ENCODE results near the gene KRT81. TPM values are rescaled to one million over a fixed set of nuclear protein-coding genes. Genes with fewer than 3 reads are reported as not detected.

KRT81 gene
- total RNA-seq, 1 donor from 2014 or later = not detected

- H3K9ac ChIP-seq = no peak overlapping the region
- H3K4me3 Mint-ChIP-seq = peak overlapping the region; percentile 54
- peak; percentile 71 for TF ChIP-seq EZH2 (IDR thresholded peaks at IDR 0.05)
- TF ChIP-seq CTCF (IDR thresholded peaks at IDR 0.05) = peak; percentile 44
- peak; percentile 64 for TF ChIP-seq EZH2phosphoT487 (IDR thresholded peaks at IDR 0.05)
- H3K9me3 ChIP-seq (ENCODE audit: low read depth) = no peaks in the 10 kb centered on the region
- H3K36me3 ChIP-seq = no peaks in the 10 kb centered on the region
- peak; percentile 76 for DNase-seq (ENCODE audit: low spot score)
- H3K27ac Mint-ChIP-seq = peak overlapping the region; percentile 90
- no peaks in the 10 kb centered on the region for H3K9me3 Mint-ChIP-seq
- no peaks in the 10 kb centered on the region for H4K20me1 ChIP-seq (ENCODE audit: low read depth)
- H3K4me1 Mint-ChIP-seq = peaks cover 60% of the 10 kb centered on the region
- H3K27ac ChIP-seq = no peak overlapping the region
- peaks cover 21% of the 10 kb centered on the region for H3K27me3 Mint-ChIP-seq (ENCODE audit: insufficient read depth, low read depth)
- H3F3A ChIP-seq (ENCODE audit: low read depth) = no peaks in the 10 kb centered on the region
- H3K4me3 ChIP-seq = peak overlapping the region; percentile 37
- no peaks in the 10 kb centered on the region for H3K79me2 ChIP-seq (ENCODE audit: low read depth)
- H3K27me3 ChIP-seq = peaks cover 61% of the 10 kb centered on the region
- peak overlapping the region; percentile 92 for H2AFZ ChIP-seq (replicated peaks)
- H3K36me3 Mint-ChIP-seq = no peaks in the 10 kb centered on the region
- H3K4me2 ChIP-seq = peak overlapping the region; percentile 73
- peaks cover 6% of the 10 kb centered on the region for H3K4me1 ChIP-seq
Observed at GRCh38 chr12:52250048-52250990, 41.0 kb downstream of the KRT81 start.

GRCh38 chr12:52249511-52250047 is 41.8 kb downstream of the KRT81 start:
- Mint-ChIP-seq H3K27ac (peak overlapping the region; percentile 23), H3K36me3 (no peaks in the 10 kb centered on the region), H3K27me3 (ENCODE audit: insufficient read depth, low read depth) (peaks cover 16% of the 10 kb centered on the region), H3K4me3 (peak overlapping the region; percentile 54), H3K9me3 (no peaks in the 10 kb centered on the region), H3K4me1 (peaks cover 60% of the 10 kb centered on the region)
- Histone ChIP-seq H2AFZ (replicated peaks) (peak overlapping the region; percentile 92), H3K4me2 (peak overlapping the region; percentile 73), H3F3A (ENCODE audit: low read depth) (no peaks in the 10 kb centered on the region), H4K20me1 (ENCODE audit: low read depth) (no peaks in the 10 kb centered on the region), H3K27me3 (peaks cover 54% of the 10 kb centered on the region), H3K9ac (no peak overlapping the region), H3K4me1 (peaks cover 6% of the 10 kb centered on the region), H3K27ac (no peak overlapping the region), H3K79me2 (ENCODE audit: low read depth) (no peaks in the 10 kb centered on the region), H3K4me3 (no peak overlapping the region), H3K36me3 (no peaks in the 10 kb centered on the region), H3K9me3 (ENCODE audit: low read depth) (no peaks in the 10 kb centered on the region)
- no peak for TF ChIP-seq EZH2phosphoT487 (IDR thresholded peaks at IDR 0.05)
- no peak for TF ChIP-seq CTCF (IDR thresholded peaks at IDR 0.05)
- no peak for TF ChIP-seq EZH2 (IDR thresholded peaks at IDR 0.05)
- DNase-seq (ENCODE audit: low spot score) = no peak

- no peaks in the 10 kb centered on the region for H4K20me1 ChIP-seq (ENCODE audit: low read depth)
- peaks cover 46% of the 10 kb centered on the region for H3K27me3 ChIP-seq
- no peak overlapping the region for H3K9ac ChIP-seq
- H3K4me2 ChIP-seq = no peak overlapping the region
- no peak overlapping the region for H2AFZ ChIP-seq (replicated peaks)
- no peak overlapping the region for H3K27ac ChIP-seq
- no peaks in the 10 kb centered on the region for H3K9me3 ChIP-seq (ENCODE audit: low read depth)
- TF ChIP-seq CTCF (IDR thresholded peaks at IDR 0.05) = no peak
- no peak for TF ChIP-seq EZH2phosphoT487 (IDR thresholded peaks at IDR 0.05)
- no peak for TF ChIP-seq EZH2 (IDR thresholded peaks at IDR 0.05)
- no peaks in the 10 kb centered on the region for H3K79me2 ChIP-seq (ENCODE audit: low read depth)
- Mint-ChIP-seq H3K36me3 (no peaks in the 10 kb centered on the region), H3K4me3 (peak overlapping the region; percentile 60), H3K27me3 (ENCODE audit: insufficient read depth, low read depth) (peaks cover 16% of the 10 kb centered on the region), H3K9me3 (no peaks in the 10 kb centered on the region), H3K4me1 (peaks cover 64% of the 10 kb centered on the region), H3K27ac (peak overlapping the region; percentile 23)
- H3K4me1 ChIP-seq = peaks cover 6% of the 10 kb centered on the region
- H3K4me3 ChIP-seq = no peak overlapping the region
- no peaks in the 10 kb centered on the region for H3F3A ChIP-seq (ENCODE audit: low read depth)
- DNase-seq (ENCODE audit: low spot score) = no peak
- no peaks in the 10 kb centered on the region for H3K36me3 ChIP-seq
Observed at GRCh38 chr12:52248541-52249461, 42.5 kb downstream of the KRT81 start.

Measured in neural progenitor cell (in vitro differentiated cells).